Measurements from ENCODE around the gene PLEKHA6. TPM values are rescaled to one million over a fixed set of nuclear protein-coding genes. Genes with fewer than 3 reads are reported as not detected.
A peak's percentile ranks its signal among the peaks of the same experiment; 100 is the strongest.

Gene PLEKHA6
- polyA plus RNA-seq, 3 donors from 2014 or later: not detected

- H3K4me3 Mint-ChIP-seq: no peak overlapping the region
- DNase-seq: peak; percentile 53 to 59 (median 55)
- H3K36me3 Mint-ChIP-seq: peaks cover 11 to 26% (median 20%) of the 10 kb centered on the region in 3 donors
- no peaks in the 10 kb centered on the region for H3K9me3 Mint-ChIP-seq
- H3K27me3 Mint-ChIP-seq (ENCODE audit: low read depth in 3 of 3): peaks cover 0 to 3% (median 0%) of the 10 kb centered on the region in 3 donors
- peaks cover 3 to 15% of the 10 kb centered on the region in 2 donors for H3K4me1 Mint-ChIP-seq
- peak overlapping the region; percentile 57 to 88 (median 80) for H3K27ac Mint-ChIP-seq
Measured at GRCh38 chr1:204398197-204399125, 38.7 kb upstream of the PLEKHA6 start.

GRCh38 chr1:204396015-204396583 lies 36.4 kb upstream of the PLEKHA6 start:
- H3K36me3 Mint-ChIP-seq: peaks cover 10 to 17% (median 17%) of the 10 kb centered on the region in 3 donors
- peak overlapping the region in 3 of 6 donors; percentile 20 to 77 (median 20) for H3K27ac Mint-ChIP-seq
- peaks cover 3 to 5% of the 10 kb centered on the region in 2 donors for H3K4me1 Mint-ChIP-seq
- H3K9me3 Mint-ChIP-seq: no peaks in the 10 kb centered on the region
- no peak overlapping the region for H3K4me3 Mint-ChIP-seq
- DNase-seq: no peak
- peaks cover 0 to 3% (median 0%) of the 10 kb centered on the region in 3 donors for H3K27me3 Mint-ChIP-seq (ENCODE audit: low read depth in 3 of 3)

GRCh38 chr1:204391629-204392028 lies 31.9 kb upstream of the PLEKHA6 start:
- no peaks in the 10 kb centered on the region for H3K9me3 Mint-ChIP-seq
- no peak overlapping the region for H3K27ac Mint-ChIP-seq
- H3K36me3 Mint-ChIP-seq: no peaks in the 10 kb centered on the region
- H3K4me3 Mint-ChIP-seq: no peak overlapping the region
- no peaks in the 10 kb centered on the region for H3K4me1 Mint-ChIP-seq
- peaks cover 0 to 4% (median 2%) of the 10 kb centered on the region in 3 donors for H3K27me3 Mint-ChIP-seq (ENCODE audit: low read depth in 3 of 3)
- DNase-seq: no peak

GRCh38 chr1:204390751-204391466 lies 31.2 kb upstream of the PLEKHA6 start:
- H3K36me3 Mint-ChIP-seq: no peaks in the 10 kb centered on the region
- H3K27me3 Mint-ChIP-seq (ENCODE audit: low read depth in 3 of 3): peaks cover 0 to 4% (median 2%) of the 10 kb centered on the region in 3 donors
- H3K27ac Mint-ChIP-seq: peak overlapping the region in 1 of 6 donors; percentile 23
- H3K4me1 Mint-ChIP-seq: no peaks in the 10 kb centered on the region
- H3K9me3 Mint-ChIP-seq: no peaks in the 10 kb centered on the region
- no peak for DNase-seq
- no peak overlapping the region for H3K4me3 Mint-ChIP-seq

GRCh38 chr1:204385727-204386126 lies 26.0 kb upstream of the PLEKHA6 start:
- H3K27ac Mint-ChIP-seq: no peak overlapping the region
- H3K36me3 Mint-ChIP-seq: no peaks in the 10 kb centered on the region
- H3K4me3 Mint-ChIP-seq: no peak overlapping the region
- peaks cover 2 to 5% (median 4%) of the 10 kb centered on the region in 3 donors for H3K27me3 Mint-ChIP-seq (ENCODE audit: low read depth in 3 of 3)
- H3K9me3 Mint-ChIP-seq: no peaks in the 10 kb centered on the region
- peaks cover 0 to 6% of the 10 kb centered on the region in 2 donors for H3K4me1 Mint-ChIP-seq
- DNase-seq: no peak

- no peak overlapping the region for H3K27ac Mint-ChIP-seq
- H3K9me3 Mint-ChIP-seq: no peaks in the 10 kb centered on the region
- H3K27me3 Mint-ChIP-seq (ENCODE audit: low read depth in 3 of 3): peaks cover 2 to 6% (median 6%) of the 10 kb centered on the region in 3 donors
- H3K4me3 Mint-ChIP-seq: no peak overlapping the region
- no peak for DNase-seq
- H3K4me1 Mint-ChIP-seq: peaks cover 0 to 6% of the 10 kb centered on the region in 2 donors
- H3K36me3 Mint-ChIP-seq: no peaks in the 10 kb centered on the region
Measured at GRCh38 chr1:204384636-204385352, 25.1 kb upstream of the PLEKHA6 start.

GRCh38 chr1:204383163-204383904 lies 23.6 kb upstream of the PLEKHA6 start:
- DNase-seq: no peak
- peaks cover 3 to 8% of the 10 kb centered on the region in 2 donors for H3K4me1 Mint-ChIP-seq
- H3K36me3 Mint-ChIP-seq: no peaks in the 10 kb centered on the region
- H3K27ac Mint-ChIP-seq: no peak overlapping the region
- no peak overlapping the region for H3K4me3 Mint-ChIP-seq
- H3K27me3 Mint-ChIP-seq (ENCODE audit: low read depth in 3 of 3): peaks cover 2 to 8% (median 5%) of the 10 kb centered on the region in 3 donors
- H3K9me3 Mint-ChIP-seq: no peaks in the 10 kb centered on the region

GRCh38 chr1:204382714-204383083 lies 23.0 kb upstream of the PLEKHA6 start:
- no peak for DNase-seq
- Mint-ChIP-seq H3K36me3 (no peaks in the 10 kb centered on the region), H3K27me3 (ENCODE audit: low read depth in 3 of 3) (peaks cover 6 to 14% (median 9%) of the 10 kb centered on the region in 3 donors), H3K4me1 (peaks cover 9 to 13% of the 10 kb centered on the region in 2 donors), H3K4me3 (no peak overlapping the region), H3K27ac (no peak overlapping the region), H3K9me3 (no peaks in the 10 kb centered on the region)

- no peaks in the 10 kb centered on the region for H3K9me3 Mint-ChIP-seq
- no peak for DNase-seq
- H3K4me1 Mint-ChIP-seq: peaks cover 16 to 18% of the 10 kb centered on the region in 2 donors
- peaks cover 8 to 20% (median 9%) of the 10 kb centered on the region in 3 donors for H3K27me3 Mint-ChIP-seq (ENCODE audit: low read depth in 3 of 3)
- no peaks in the 10 kb centered on the region for H3K36me3 Mint-ChIP-seq
- no peak overlapping the region for H3K27ac Mint-ChIP-seq
- no peak overlapping the region for H3K4me3 Mint-ChIP-seq
Measured at GRCh38 chr1:204380293-204380831, 20.6 kb upstream of the PLEKHA6 start.

- H3K4me1 Mint-ChIP-seq: peaks cover 16 to 18% of the 10 kb centered on the region in 2 donors
- peak overlapping the region; percentile 78 to 90 (median 86) for H3K4me3 Mint-ChIP-seq
- no peaks in the 10 kb centered on the region for H3K9me3 Mint-ChIP-seq
- peaks cover 8 to 20% (median 10%) of the 10 kb centered on the region in 3 donors for H3K27me3 Mint-ChIP-seq (ENCODE audit: low read depth in 3 of 3)
- peak; percentile 30 to 31 (median 30) for DNase-seq
- no peaks in the 10 kb centered on the region for H3K36me3 Mint-ChIP-seq
- H3K27ac Mint-ChIP-seq: no peak overlapping the region
Measured at GRCh38 chr1:204377800-204378668, 18.3 kb upstream of the PLEKHA6 start.

- no peak overlapping the region for H3K27ac Mint-ChIP-seq
- peaks cover 8 to 20% (median 10%) of the 10 kb centered on the region in 3 donors for H3K27me3 Mint-ChIP-seq (ENCODE audit: low read depth in 3 of 3)
- H3K4me3 Mint-ChIP-seq: peak overlapping the region; percentile 66 to 73 (median 69)
- H3K9me3 Mint-ChIP-seq: no peaks in the 10 kb centered on the region
- H3K36me3 Mint-ChIP-seq: no peaks in the 10 kb centered on the region
- DNase-seq: no peak
- peaks cover 16 to 18% of the 10 kb centered on the region in 2 donors for H3K4me1 Mint-ChIP-seq
Measured at GRCh38 chr1:204376919-204377799, 17.4 kb upstream of the PLEKHA6 start.

Measured in immature natural killer cell (primary cell).